NCI-H748 treated with DMSO at 0.1 percent for 48 hours (cell line): ENCODE data around the gene ZNF609.
A peak's percentile ranks its signal among the peaks of the same experiment; 100 is the strongest.

Experiments used
- DNase-seq: peaks from one replicate; lab custom pipeline; 2025; lab: John Stamatoyannopoulos, UW

The ZNF609 gene

GRCh38 chr15:64697911-64698369 is 237.6 kb downstream of the ZNF609 start:
- DNase-seq, result no peak

GRCh38 chr15:64698823-64699222 is 238.4 kb downstream of the ZNF609 start:
- DNase-seq, result no peak

GRCh38 chr15:64699751-64700388 is 239.5 kb downstream of the ZNF609 start:
- DNase-seq, result no peak

- no peak for DNase-seq
Observed at GRCh38 chr15:64701051-64701450, 240.7 kb downstream of the ZNF609 start.

- DNase-seq, result no peak
Observed at GRCh38 chr15:64701482-64702184, 241.3 kb downstream of the ZNF609 start.

GRCh38 chr15:64702816-64703631 is 242.6 kb downstream of the ZNF609 start:
- peak; percentile 86 for DNase-seq

- no peak for DNase-seq
Observed at GRCh38 chr15:64703632-64703959, 243.2 kb downstream of the ZNF609 start.

- no peak for DNase-seq
Observed at GRCh38 chr15:64705006-64705405, 244.6 kb downstream of the ZNF609 start.

- no peak for DNase-seq
Observed at GRCh38 chr15:64706011-64706911, 245.9 kb downstream of the ZNF609 start.

- DNase-seq, result no peak
Observed at GRCh38 chr15:64710676-64711428, 250.5 kb downstream of the ZNF609 start.

- DNase-seq, result no peak
Observed at GRCh38 chr15:64712353-64712752, 252.0 kb downstream of the ZNF609 start.

- DNase-seq, result no peak
Observed at GRCh38 chr15:64713592-64713991, 253.2 kb downstream of the ZNF609 start.

GRCh38 chr15:64716452-64716851 is 256.1 kb downstream of the ZNF609 start:
- DNase-seq, result no peak

GRCh38 chr15:64717130-64717529 is 256.8 kb downstream of the ZNF609 start:
- no peak for DNase-seq

GRCh38 chr15:64717735-64718495 is 257.5 kb downstream of the ZNF609 start:
- DNase-seq, result no peak

- DNase-seq, result no peak
Observed at GRCh38 chr15:64720188-64720587, 259.8 kb downstream of the ZNF609 start.

GRCh38 chr15:64730151-64730550 is 269.8 kb downstream of the ZNF609 start:
- no peak for DNase-seq

- DNase-seq, result peak; percentile 39
Observed at GRCh38 chr15:64731012-64731804, 270.8 kb downstream of the ZNF609 start.

GRCh38 chr15:64731805-64732151 is 271.4 kb downstream of the ZNF609 start:
- DNase-seq, result no peak
